HG03135 (cell line): Measurements from ENCODE around the gene BNIP3.
"Not testable (repeated sequence)": the region's sequence is repeated elsewhere in the genome, so short reads cannot be mapped to it uniquely, and the experiment has no call there.

Experiments
- ATAC-seq: cut with Tn5 transposase; IDR thresholded peaks from one replicate; pipeline ENCODE4 v1.9.1; 2021; ENCODE audit warnings: mild to moderate bottlenecking, moderate library complexity; ENCODE audit not compliant: unreplicated experiment

Gene BNIP3

GRCh38 chr10:131930586-131931330 lies 51.0 kb downstream of the BNIP3 start:
- no peak for ATAC-seq

DNA sequence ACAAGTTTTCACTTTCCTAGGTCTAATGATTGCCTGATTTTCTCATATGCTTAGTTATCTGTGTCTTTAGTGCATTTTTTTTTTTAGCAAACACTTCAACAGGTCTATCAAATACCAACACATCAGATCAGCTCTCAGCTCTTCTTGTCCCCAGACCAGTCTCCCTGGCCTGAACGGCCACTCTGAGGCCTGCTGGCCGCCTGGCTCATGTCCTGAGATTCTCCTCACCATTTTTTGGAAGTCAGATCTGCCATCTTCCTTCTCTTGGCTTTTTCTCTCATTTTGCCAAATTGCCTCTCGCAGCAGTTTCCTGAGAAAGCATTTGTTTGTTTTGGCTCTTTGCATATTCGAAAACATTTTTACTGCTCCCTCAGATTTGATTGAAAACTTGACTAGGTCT lies 51.6 kb downstream of the BNIP3 start:
- no peak for ATAC-seq

- ATAC-seq, result no peak
Observed at GRCh38 chr10:131929122-131929845, 52.4 kb downstream of the BNIP3 start.

DNA sequence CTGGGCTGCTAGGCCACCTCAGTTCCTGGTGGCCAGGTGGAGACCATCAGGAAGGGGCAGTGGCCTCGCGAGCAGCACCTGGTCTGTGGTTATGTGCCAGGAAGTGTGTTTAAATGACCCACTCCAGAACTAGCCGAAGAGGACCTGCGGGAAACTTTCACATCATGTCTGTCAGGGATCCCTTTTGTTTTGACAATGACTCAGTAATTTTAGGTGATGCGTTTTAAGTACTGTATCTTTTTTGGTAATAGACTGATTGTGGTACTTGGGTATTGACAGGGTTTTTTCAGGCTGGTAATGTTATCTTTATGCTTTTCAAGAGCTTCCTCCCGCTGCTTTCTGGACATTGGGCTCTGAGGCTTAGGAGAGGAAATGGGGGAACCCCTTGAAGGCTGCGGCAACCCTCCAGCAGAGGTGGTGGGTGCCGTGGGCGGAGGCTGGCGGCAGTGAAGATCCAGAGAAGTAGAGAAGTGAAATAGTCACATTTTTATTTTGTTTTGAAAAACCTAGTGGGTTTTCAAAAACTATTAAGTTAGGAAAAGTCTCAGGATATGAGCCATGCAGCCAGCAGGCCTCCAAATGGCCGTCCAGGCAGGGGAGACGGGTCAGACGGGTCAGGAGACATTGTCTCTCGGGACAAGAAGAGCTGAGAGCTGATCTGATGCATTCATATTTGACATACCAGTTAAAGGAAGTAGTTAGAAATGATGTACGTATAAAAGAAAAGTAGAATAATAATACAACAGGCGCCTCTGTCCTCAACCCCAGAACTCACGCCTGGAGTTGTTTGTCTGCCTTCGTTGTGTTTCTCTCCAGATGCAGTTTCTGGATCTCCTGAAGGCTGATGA lies 53.3 kb downstream of the BNIP3 start:
- peak; percentile 78 for ATAC-seq

GRCh38 chr10:131926743-131927595 lies 54.8 kb downstream of the BNIP3 start:
- ATAC-seq, result no peak

- no peak for ATAC-seq
Observed at GRCh38 chr10:131926253-131926652, 55.5 kb downstream of the BNIP3 start.

DNA sequence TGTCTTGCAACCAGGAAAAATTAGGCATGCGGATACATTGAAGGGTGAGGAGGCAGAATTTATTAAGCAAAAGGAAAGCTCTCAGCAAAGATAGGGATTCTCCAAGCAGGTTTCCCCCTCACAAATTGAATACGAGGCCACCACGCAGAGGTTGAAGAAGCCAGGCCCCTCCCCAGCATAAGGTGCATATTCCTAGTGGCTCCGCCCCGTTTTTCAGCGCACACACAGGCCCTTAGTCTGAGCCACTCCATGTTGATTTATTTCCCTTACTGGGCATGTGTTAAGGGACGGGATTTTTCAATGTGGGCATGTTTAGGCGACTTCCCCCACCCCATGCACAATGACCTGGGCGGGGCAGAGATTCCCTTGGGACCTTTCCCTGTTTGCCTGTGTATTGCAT lies 56.0 kb downstream of the BNIP3 start:
- no peak for ATAC-seq

DNA sequence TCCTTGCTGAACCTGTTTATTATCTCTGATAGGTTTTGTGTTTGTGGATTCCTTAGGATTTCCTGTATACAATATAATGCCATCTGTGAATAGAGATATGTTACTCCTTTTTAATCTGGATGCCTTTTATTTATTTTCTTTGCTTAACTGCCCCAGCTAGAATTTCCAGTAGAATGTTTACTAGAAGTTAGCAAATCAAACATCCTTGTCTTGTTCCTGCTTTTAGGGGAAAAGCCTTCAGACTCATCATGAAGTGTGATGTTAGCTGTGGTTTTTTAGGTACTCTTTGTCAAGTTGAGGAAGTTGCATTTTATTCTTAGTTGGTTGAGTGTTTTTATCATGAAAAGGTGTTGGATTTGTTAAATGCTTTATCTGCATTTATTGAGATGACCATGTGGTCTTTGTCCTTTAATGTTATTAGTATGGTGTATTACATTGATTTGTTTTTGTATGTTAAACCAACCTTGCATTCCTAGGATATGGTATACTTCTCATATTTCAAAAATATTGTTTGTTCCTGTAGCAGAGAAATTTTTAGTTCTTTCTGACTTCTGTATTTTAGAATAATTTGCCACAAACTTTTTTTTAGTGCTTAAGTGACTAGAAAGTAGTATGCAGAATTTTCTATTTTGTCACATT lies 56.6 kb downstream of the BNIP3 start:
- ATAC-seq, result no peak

DNA sequence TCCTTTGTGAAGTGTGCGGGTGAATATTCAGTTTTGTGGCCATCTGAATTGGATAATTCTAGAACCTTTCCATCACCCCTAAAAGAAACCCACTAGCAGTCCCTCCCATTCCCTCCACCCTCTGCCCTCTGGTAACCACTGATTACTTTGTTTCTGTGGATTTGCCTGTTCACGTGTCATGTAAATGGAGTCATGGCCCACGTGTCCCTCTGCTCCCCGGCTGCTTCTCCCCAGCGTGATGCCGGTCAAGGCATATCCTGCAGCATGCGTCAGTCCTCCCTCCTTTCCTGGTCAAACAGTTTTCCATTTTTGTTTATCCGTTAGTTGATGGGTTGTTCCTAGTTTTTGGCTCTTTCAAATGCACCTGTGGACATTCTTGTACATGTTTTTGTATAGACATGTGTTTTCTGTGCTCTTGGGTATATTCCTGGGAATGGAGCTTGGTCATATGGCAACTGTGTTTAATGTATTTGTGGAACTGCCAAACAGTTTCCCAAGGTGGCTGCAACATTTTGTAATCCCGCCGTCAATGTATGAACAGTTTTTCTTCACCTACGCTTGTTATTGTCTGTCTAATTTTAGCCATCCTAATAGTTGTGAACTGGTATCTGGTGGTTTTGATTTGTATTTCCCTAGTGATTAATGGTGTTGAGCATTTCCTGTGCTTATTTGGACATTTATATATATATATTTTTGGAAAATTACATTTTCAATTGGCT lies 58.5 kb downstream of the BNIP3 start:
- no peak for ATAC-seq

- ATAC-seq, result no peak
Observed at GRCh38 chr10:131921184-131921583, 60.5 kb downstream of the BNIP3 start.

- no peak for ATAC-seq
Observed at GRCh38 chr10:131920693-131921092, 61.0 kb downstream of the BNIP3 start.

- no peak for ATAC-seq
Observed at GRCh38 chr10:131920151-131920550, 61.6 kb downstream of the BNIP3 start.

GRCh38 chr10:131919461-131919860 lies 62.3 kb downstream of the BNIP3 start:
- ATAC-seq, result not testable (repeated sequence)
